LNCAP (cell line): Measurements from ENCODE around the gene KAT2B.

Experiments used
- CTCF ChIP-seq: fragments of 450-650 bp; IDR thresholded peaks from 2 replicates; pipeline ENCODE4 v1.5.1; 2017; ENCODE audit warnings: mild to moderate bottlenecking

Gene KAT2B

DNA sequence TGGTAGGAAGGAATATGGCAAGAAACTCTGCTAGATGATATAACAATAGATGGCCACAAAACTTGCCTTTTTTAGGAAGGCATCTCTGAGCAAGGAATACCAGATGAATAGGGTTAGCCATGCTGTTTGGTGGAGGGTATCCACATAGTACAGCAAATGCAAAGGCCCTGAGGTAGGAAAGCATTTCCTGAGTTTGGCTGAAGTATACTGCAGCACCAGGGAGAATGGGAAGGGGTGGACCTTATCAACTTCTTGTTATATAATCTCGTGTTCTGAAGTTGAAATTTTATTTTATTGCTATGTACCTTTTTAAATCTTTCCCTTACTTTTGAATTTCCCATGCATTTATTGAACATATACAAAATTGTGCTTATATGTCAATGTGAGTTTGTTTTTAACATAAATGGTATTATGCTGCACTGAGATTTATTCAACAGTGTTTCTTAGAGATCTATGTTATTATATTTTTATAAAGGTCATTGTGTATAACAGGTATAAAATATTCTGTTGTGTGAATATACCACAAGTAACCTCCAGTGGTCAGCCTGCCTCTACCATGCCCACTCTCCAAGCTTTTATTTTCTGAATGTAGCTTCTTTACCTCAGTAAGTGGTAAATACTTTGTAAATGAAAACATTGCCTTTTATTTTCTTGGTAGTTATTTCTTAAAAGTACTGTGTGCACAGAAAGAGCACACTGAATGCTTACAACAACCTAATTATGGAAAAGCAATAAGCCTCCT is 2.8 kb upstream of the KAT2B start:
- no peak for TF ChIP-seq CTCF

DNA sequence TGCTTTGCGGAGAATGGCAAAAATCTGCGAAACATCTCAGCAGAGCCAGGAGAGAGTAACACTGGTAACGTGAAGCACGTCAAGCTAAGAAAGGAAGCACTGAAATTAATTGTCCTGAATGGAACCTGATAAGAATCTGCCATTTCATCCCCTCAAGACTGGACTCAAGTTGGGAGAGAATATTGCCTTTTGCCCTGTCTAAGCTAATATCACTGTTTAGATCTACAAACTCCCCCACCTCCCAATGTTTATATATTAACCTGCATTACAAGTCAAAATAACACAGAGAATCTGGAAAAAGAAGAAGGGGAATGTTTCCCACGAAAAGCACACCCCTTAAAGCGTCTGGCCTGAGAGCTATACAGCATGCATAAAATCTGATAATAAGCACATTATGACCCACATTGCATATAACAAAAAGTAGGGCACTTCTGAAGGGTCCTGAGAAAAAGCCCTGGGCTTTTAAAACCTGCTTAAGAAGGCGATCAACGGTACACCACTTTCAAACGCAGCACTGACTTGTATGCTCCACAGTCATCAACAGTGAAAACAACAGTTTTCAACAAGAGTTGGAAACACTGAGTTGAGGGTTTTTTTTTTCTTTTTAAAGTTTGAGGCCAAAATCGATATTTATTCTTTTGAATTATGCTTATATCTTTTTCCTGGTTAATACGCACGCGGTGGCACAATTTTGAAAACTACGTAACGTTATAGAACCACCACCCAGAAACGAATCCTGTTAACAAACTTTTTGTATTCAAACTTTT is 1.4 kb upstream of the KAT2B start:
- TF ChIP-seq CTCF: no peak

GRCh38 chr3:20039466-20039764 is 831 bp upstream of the KAT2B start:
- no peak for TF ChIP-seq CTCF

- peak; percentile 22; the same call in 1 of the 2 replicates for TF ChIP-seq CTCF
Observed at GRCh38 chr3:20040548-20041196, 426 bp downstream of the KAT2B start.

DNA sequence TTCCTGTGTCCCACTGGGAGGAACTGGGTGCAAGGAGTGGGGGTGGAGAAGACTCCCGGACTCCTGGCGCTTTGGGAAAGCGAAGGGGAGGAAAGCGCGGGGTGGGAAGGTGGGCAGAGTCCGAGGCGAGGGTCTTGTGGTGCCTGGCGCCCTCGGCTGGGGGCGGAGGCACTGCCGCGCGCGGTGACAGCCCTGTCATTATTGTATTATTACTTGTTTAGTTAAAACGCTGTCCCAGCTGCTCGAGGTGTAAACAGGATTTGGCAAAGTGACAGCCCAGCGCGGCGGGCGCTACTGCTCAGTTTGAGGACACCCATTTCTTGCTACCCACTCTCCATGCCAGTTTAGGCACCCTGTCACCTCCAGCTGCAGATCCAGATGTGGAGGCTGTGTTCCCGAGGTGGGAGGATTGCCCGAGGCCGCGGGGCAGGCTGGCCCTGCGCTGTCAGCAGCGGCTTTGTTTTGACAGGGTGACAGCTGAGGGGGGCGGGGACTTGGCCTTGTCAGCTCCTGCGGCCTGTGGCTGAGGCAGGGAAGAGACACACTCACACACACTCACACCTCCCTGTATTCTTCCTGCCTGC is 1.0 kb downstream of the KAT2B start:
- no peak for TF ChIP-seq CTCF

DNA sequence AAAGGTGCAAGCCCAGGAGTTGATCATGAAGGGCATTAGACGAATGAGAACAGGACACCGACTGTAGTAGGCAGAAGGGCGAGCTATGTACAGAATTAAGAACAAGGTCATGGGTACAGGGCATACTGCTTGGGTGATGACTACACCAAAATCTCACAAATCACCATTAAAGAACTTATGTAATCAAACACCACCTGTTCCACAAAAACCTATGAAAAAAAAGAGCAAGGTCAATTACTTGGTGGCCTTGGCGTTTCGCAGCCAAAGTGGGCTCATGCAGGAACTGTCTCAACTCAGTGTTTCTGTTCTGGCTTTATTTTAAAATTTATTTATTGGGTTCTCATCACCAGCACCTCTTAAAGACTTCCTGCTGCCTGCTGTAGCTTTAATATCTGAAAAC is 2.1 kb downstream of the KAT2B start:
- no peak for TF ChIP-seq CTCF

DNA sequence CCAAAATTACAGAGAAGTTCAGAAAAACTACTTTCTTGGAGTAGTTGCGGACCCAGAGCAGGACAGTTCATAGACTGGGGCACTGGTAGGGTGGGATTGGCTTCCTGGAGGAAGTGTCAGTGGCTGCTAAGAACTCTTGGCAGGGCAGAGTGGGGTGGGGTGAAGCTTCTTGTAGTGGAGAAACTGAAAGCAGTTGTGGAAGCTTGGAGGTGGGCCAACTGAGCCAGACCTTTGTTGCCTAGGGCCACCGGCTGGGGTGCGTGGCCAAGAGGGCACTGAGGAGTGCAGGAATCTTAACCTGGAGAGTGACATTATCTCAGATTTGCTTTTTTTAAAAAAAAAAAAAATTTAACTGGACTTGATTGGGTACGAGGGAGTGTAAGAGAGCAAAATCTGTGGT is 3.1 kb downstream of the KAT2B start:
- no peak for TF ChIP-seq CTCF
